ENCODE measurements around the gene BCKDHA.
"Not testable (repeated sequence)": the region's sequence is repeated elsewhere in the genome, so short reads cannot be mapped to it uniquely, and the experiment has no call there.

BCKDHA gene

GRCh38 chr19:41447732-41448332, 50.2 kb downstream of the BCKDHA start:
- DNase-seq (ENCODE audit: low read depth) = no peak

- peak; percentile 50 for DNase-seq (ENCODE audit: low read depth)
Measured at GRCh38 chr19:41449079-41449864, 51.7 kb downstream of the BCKDHA start.

DNA sequence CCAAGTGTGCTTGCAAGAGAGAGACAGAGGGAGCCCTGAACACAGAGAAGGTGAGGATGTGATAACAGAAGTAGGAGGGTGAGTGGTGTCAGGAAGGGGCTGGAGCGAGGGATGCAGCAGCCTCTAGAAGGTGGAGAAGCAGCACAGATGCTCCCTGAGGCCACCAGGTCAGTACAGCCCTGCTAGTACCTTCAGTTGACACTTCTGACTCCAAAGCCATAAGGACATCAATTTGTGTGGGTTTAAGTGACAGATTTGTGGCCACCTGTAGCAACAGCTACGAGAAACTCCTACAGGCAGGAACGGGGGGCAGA, 52.2 kb downstream of the BCKDHA start:
- no peak for DNase-seq (ENCODE audit: low read depth)

- no peak for DNase-seq (ENCODE audit: low read depth)
Measured at GRCh38 chr19:41452584-41453275, 55.1 kb downstream of the BCKDHA start.

GRCh38 chr19:41455936-41456335, 58.3 kb downstream of the BCKDHA start:
- DNase-seq (ENCODE audit: low read depth) = no peak

GRCh38 chr19:41456342-41456918, 58.8 kb downstream of the BCKDHA start:
- DNase-seq (ENCODE audit: low read depth) = no peak

DNA sequence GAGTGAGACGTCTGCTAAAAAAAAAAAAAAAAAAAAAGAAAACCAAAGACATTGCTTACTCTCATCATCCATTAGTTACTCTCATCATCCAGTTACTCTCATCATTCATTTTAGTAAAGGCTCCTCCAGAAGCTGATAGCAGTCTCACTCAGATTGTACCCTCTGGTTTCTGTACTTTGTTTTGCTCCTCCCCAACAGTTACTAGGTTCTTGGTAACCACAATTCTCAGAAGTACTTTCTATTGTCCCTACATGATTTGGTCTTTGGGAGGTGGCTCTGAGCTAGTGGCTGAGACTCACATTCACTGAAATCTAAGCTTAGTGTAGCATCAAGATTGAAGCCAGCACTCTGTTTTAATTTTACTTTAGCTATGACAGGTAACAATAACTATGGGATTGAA, 59.6 kb downstream of the BCKDHA start:
- no peak for DNase-seq (ENCODE audit: low read depth)

GRCh38 chr19:41462497-41462896, 64.9 kb downstream of the BCKDHA start:
- no peak for DNase-seq (ENCODE audit: low read depth)

DNA sequence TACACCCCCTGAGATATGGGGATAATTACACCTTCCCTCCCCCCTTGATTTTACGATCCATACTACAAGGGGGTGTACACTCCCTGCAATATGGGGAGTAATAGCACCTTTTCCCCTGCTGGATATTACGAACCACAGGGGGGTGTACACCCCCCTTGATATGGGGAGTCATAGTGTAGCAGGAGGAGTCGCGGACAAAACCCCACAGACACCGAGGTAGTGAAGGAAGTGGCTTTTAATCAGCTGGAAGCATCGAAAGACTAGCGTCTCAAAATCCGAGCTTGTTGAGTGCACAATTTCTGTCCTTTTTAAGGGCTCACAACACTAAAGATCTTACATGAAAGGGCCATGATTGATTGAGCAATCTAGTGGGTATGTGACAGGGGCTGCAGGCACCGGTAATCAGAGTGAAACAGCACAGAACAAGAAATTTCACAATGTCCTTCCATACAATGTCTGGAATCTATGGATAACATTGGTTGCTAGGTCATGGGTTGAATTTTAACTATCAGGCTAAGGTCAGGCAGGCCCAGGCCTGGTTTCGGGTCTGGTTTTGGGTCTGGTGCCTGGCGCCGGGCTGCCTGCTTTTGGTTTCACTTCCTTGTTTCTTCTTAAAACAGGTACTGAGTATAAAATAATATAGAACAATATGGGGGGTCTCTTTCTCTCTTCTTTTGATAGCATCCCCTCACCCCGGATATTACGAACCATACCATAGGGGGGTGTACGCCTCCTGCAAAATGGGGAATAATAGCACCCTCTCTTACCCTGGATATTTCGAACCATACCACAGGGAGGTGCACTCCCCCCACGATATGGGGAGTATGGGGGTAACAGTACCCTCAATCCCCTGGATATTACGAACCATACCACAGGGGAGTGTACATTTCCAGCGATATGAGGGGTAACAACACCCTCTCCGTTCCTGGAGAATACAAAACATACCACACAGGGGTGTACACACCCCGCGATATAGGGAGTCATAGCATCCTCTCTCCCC, 65.9 kb downstream of the BCKDHA start:
- DNase-seq (ENCODE audit: low read depth) = not testable (repeated sequence)

Data from stimulated activated CD8-positive, alpha-beta memory T cell treated with anti-CD3 and anti-CD28 coated beads, Interleukin-12 subunit alpha, Interleukin-12 subunit beta, amount 100 ng/mL, for 1 hour (primary cell).